HepG2 (cell line): ENCODE data around the gene EIF1. TPM values are rescaled to one million over a fixed set of nuclear protein-coding genes. Genes with fewer than 3 reads are reported as not detected.

Experiments used
- ATAC-seq: fragments of 200-7000 bp; cut with Tn5 transposase; 3 replicates; pipeline ENCODE4 v1.9.1; 2020; ENCODE audit warnings: mild to moderate bottlenecking, moderate library complexity
- BruUV-seq: library from RNA; stranded (reverse); fragments of 400-500 nt; replicated peaks from 2 replicates; lab custom pipeline; 2021; lab: Mats Ljungman, UMichigan
- CTCF ChIA-PET: fragments of 300-600 bp; formaldehyde crosslinking; extraction: SDS; loops from one replicate; lab custom pipeline; 2021; ENCODE audit warnings: low total read pairs, inconsistent platforms, low intra/inter-chr PET ratio; lab: Yijun Ruan, JAX
- POLR2A ChIA-PET: fragments of 350-600 bp; sonication (Branson Sonifier 250); formaldehyde crosslinking; loops from one replicate; lab custom pipeline; 2020; ENCODE audit warnings: antibody characterized with exemption, inconsistent platforms; lab: Yijun Ruan, JAX
- DNase-seq: peaks from one replicate; pipeline ENCODE4 v3.0.0-alpha.2; 2015; ENCODE audit warnings: low spot score
- FAIRE-seq: peaks from 3 replicates; lab custom pipeline; 2011; peaks lifted over from hg19 to GRCh38; lab: Jason Lieb, UNC
- H2AFZ ChIP-seq: one replicate; pipeline ENCODE4 v1.6.1; 2011; ENCODE audit warnings: low read length, inconsistent platforms
- H3K27ac ChIP-seq: fragments of 300-600 bp; 3 replicates; pipeline ENCODE4 v1.8.0; 2011; ENCODE audit warnings: mixed run types, mild to moderate bottlenecking, mixed read lengths, low read length, inconsistent platforms; ENCODE audit not compliant: insufficient read depth; ENCODE audit errors: extremely low read length
- H3K27me3 ChIP-seq, 2 experiments: fragments of 200-600 bp in 1 of 2; 2 replicates in 1 of 2; 3 replicates in 1 of 2; pipeline versions ENCODE4 v1.6.0 to v1.8.0; 2011; ENCODE audit warnings: low read length in 2 of 2, mild to moderate bottlenecking in 2 of 2, moderate library complexity in 2 of 2, inconsistent platforms in 1 of 2; ENCODE audit not compliant: insufficient read depth in 2 of 2, control insufficient read depth in 1 of 2
- H3K36me3 ChIP-seq, 2 experiments: fragments of 200-600 bp in 1 of 2; replicated peaks in 1 of 2; 2 replicates in 1 of 2; 3 replicates in 1 of 2; pipeline versions ENCODE4 v1.5.1 to v1.8.0; 2011; ENCODE audit warnings: low read length in 2 of 2, inconsistent platforms in 1 of 2; ENCODE audit not compliant: insufficient read depth in 2 of 2, control insufficient read depth in 1 of 2
- H3K4me1 ChIP-seq: 2 replicates; pipeline ENCODE4 v1.5.1; 2012; ENCODE audit warnings: low read length, inconsistent platforms; ENCODE audit not compliant: insufficient read depth
- H3K4me2 ChIP-seq: 2 replicates; pipeline ENCODE4 v1.6.0; 2011; ENCODE audit warnings: low read depth, low read length, inconsistent platforms
- H3K4me3 ChIP-seq, 3 experiments: fragments of 200-600 bp in 1 of 3; sonication (generic), shearing (Covaris generic) in 1 of 3; replicated peaks in 1 of 3; 2 replicates each; pipeline ENCODE4 v1.5.1; 2011 to 2016; ENCODE audit warnings: low read length in 3 of 3, inconsistent platforms in 2 of 3, low read depth in 2 of 3, mild to moderate bottlenecking in 2 of 3, control low read depth in 1 of 3, mixed read lengths in 1 of 3; ENCODE audit not compliant: insufficient read depth in 1 of 3
- H3K79me2 ChIP-seq: one replicate; pipeline ENCODE4 v1.6.1; 2011; ENCODE audit warnings: low read length, inconsistent platforms; ENCODE audit not compliant: insufficient read depth
- H3K9ac ChIP-seq: 2 replicates; pipeline ENCODE4 v1.6.0; 2011; ENCODE audit warnings: mild to moderate bottlenecking, low read depth, low read length, inconsistent platforms; ENCODE audit not compliant: insufficient read depth
- H3K9me3 ChIP-seq: 2 replicates; pipeline ENCODE4 v1.5.1; 2012; ENCODE audit warnings: mild to moderate bottlenecking, low read length
- H4K20me1 ChIP-seq: 2 replicates; pipeline ENCODE4 v1.6.0; 2011; ENCODE audit warnings: inconsistent platforms, mild to moderate bottlenecking, low read length, moderate library complexity; ENCODE audit not compliant: insufficient read depth
- ARID3A ChIP-seq: IDR thresholded peaks from 2 replicates; pipeline ENCODE4 v1.6.1; 2012; ENCODE audit warnings: low read depth, low read length, improper control_type of control experiment
- HBP1 ChIP-seq: IDR thresholded peaks from 2 replicates; pipeline ENCODE4 v1.6.1; 2016; ENCODE audit warnings: low read depth, control low read depth
- HMG20A ChIP-seq: IDR thresholded peaks from 2 replicates; pipeline ENCODE4 v1.6.1; 2016; ENCODE audit warnings: borderline replicate concordance
- HNRNPUL1 ChIP-seq: fragments of 200-400 bp; formaldehyde crosslinking; IDR thresholded peaks from 2 replicates; pipeline ENCODE4 v1.6.1; 2017; ENCODE audit warnings: low read depth, mild to moderate bottlenecking, low read length, moderate library complexity
- KDM5B ChIP-seq: sonication (generic); formaldehyde crosslinking; IDR thresholded peaks from 2 replicates; pipeline ENCODE4 v1.4.0; 2020; ENCODE audit warnings: missing genetic modification reagents, mild to moderate bottlenecking, borderline replicate concordance
- MAFG ChIP-seq: sonication (generic); formaldehyde crosslinking; IDR thresholded peaks from 2 replicates; pipeline ENCODE4 v1.5.1; 2020; ENCODE audit warnings: mild to moderate bottlenecking, missing genetic modification reagents
- MXI1 ChIP-seq: IDR thresholded peaks from 3 replicates; pipeline ENCODE4 v1.6.1; 2012; ENCODE audit warnings: low read depth, low read length, inconsistent platforms, borderline replicate concordance
- NR1H2 ChIP-seq: sonication (generic); formaldehyde crosslinking; IDR thresholded peaks from 2 replicates; pipeline ENCODE4 v1.8.1; 2022; ENCODE audit warnings: low read depth, missing genetic modification reagents, borderline replicate concordance
- RCOR2 ChIP-seq: IDR thresholded peaks from 2 replicates; pipeline ENCODE4 v1.6.1; 2016; ENCODE audit warnings: missing biosample characterization, missing genetic modification reagents
- SALL2 ChIP-seq: sonication (generic); formaldehyde crosslinking; IDR thresholded peaks from 2 replicates; pipeline ENCODE4 v1.8.1; 2023; ENCODE audit warnings: mild to moderate bottlenecking, missing genetic modification reagents, inconsistent platforms
- TAF1 ChIP-seq: sonication (generic); formaldehyde crosslinking; IDR thresholded peaks from 2 replicates; pipeline ENCODE4 v1.4.0; 2020; ENCODE audit warnings: missing genetic modification reagents
- TCF7 ChIP-seq: sonication (generic); IDR thresholded peaks from 2 replicates; pipeline ENCODE4 v1.6.1; 2016; ENCODE audit warnings: antibody characterized with exemption, low read depth
- ZNF234 ChIP-seq: sonication (generic); formaldehyde crosslinking; conservative IDR thresholded peaks from 2 replicates; pipeline ENCODE4 v1.5.1; 2020; ENCODE audit warnings: mild to moderate bottlenecking, missing genetic modification reagents
- ZNF24 ChIP-seq: fragments of 450-650 bp; IDR thresholded peaks from 2 replicates; pipeline ENCODE4 v1.6.1; 2017; ENCODE audit warnings: antibody characterized with exemption, mild to moderate bottlenecking
- ZNF414 ChIP-seq: sonication (generic); formaldehyde crosslinking; IDR thresholded peaks from 2 replicates; pipeline ENCODE4 v1.5.0; 2020; ENCODE audit warnings: missing genetic modification reagents
- ZNF501 ChIP-seq: sonication (generic); formaldehyde crosslinking; IDR thresholded peaks from 2 replicates; pipeline ENCODE4 v1.5.1; 2020; ENCODE audit warnings: mild to moderate bottlenecking, moderate library complexity, missing genetic modification reagents
- ZNF512 ChIP-seq: sonication (generic); formaldehyde crosslinking; IDR thresholded peaks from 2 replicates; pipeline ENCODE4 v1.4.0; 2020; ENCODE audit warnings: mild to moderate bottlenecking, missing genetic modification reagents
- ZNF572 ChIP-seq: sonication (generic); formaldehyde crosslinking; IDR thresholded peaks from 2 replicates; pipeline ENCODE4 v1.5.1; 2020; ENCODE audit warnings: mild to moderate bottlenecking, missing genetic modification reagents
- ZNF672 ChIP-seq: sonication (generic); formaldehyde crosslinking; IDR thresholded peaks from 2 replicates; pipeline ENCODE4 v1.8.1; 2022; ENCODE audit warnings: missing genetic modification reagents
- ZNF7 ChIP-seq: IDR thresholded peaks from 2 replicates; pipeline ENCODE4 v1.6.1; 2016; ENCODE audit warnings: missing biosample characterization, missing genetic modification reagents
- WGBS: methylation state at CpG from one replicate; pipeline ENCODE4 v1.1.6; 2017; ENCODE audit warnings: low lambda C conversion rate; 5-methylcytosine and 5-hydroxymethylcytosine counted together
- in situ Hi-C: cut with HindIII; loops from 2 replicates; pipeline ENCODE4 v1.10.0; 2017; ENCODE audit warnings: low pct_unique_long_range_greater_than_20kb; ENCODE audit not compliant: extremely low pct_ligation_motif_present
- intact Hi-C: fragments of 100-400 bp; cut with micrococcal nuclease; formaldehyde crosslinking; loops from one replicate; pipeline ENCODE4 v1.10.0; 2022; ENCODE audit not compliant: unreplicated experiment
- polyA plus RNA-seq, 8 experiments: library from polyadenylated mRNA; depleted of rRNA in 3 of 8; stranded (reverse) in 7 of 8; unstranded in 1 of 8; fragments of >200 nt; fragmentation: Illumina TruSeq in 4 of 8; extraction: Trizol in 4 of 8; gene quantifications; 2 replicates each; pipeline versions ENCODE4 v1.2.1 to v1.2.3, GENCODE V29; 2011 to 2016; ENCODE audit warnings: low read depth in 4 of 8, missing spikeins in 1 of 8, mixed read lengths in 1 of 8; ENCODE audit not compliant: insufficient read depth in 1 of 8
- total RNA-seq, 5 experiments: library from RNA; depleted of rRNA; stranded (reverse); fragments of >200 nt; fragmentation: Illumina TruSeq; extraction: Trizol; gene quantifications; 2 replicates each; pipeline ENCODE4 v1.2.3, GENCODE V29; 2016; ENCODE audit warnings: low read depth in 1 of 5

EIF1 gene
- total and polyA plus RNA-seq, 2 of the 13 experiments (the other 11 are each of a cell fraction or from before 2014, with no cell fraction given): 147 to 517 TPM

- no peak overlapping the region for H3K27ac ChIP-seq
- peak overlapping the region in 2 of 3 experiments; percentile 8 to 29; a peak in 2 of 6 replicates for H3K4me3 ChIP-seq
- intact Hi-C loops (no loop called here), in situ Hi-C loops (no loop called here)
- ChIA-PET CTCF (no interaction called here), POLR2A (interaction anchor here (0.8 to 5.2 kb wide), 4 partner anchors 9 to 106 kb away, joined by 5 to 82 read pairs (median 13); partner anchors contain the start of genes EIF1 and P3H4)
- no peaks in the 10 kb centered on the region for H3K36me3 ChIP-seq
- peaks cover 0 to 32% of the 10 kb centered on the region in 2 experiments; a peak in 3 of 5 replicates for H3K27me3 ChIP-seq
- H3K4me2 ChIP-seq: peak overlapping the region; percentile 61
- H3K4me1 ChIP-seq: peaks cover 35% of the 10 kb centered on the region
- ATAC-seq (peak; percentile 37), FAIRE-seq (no peak), DNase-seq (peak; percentile 39)
- no peaks in the 10 kb centered on the region for H3K79me2 ChIP-seq
- no peak overlapping the region for H2AFZ ChIP-seq
- 27% methylated on average over 13 of the region's 13 CpGs for WGBS
- H3K9me3 ChIP-seq: no peaks in the 10 kb centered on the region
- no peaks in the 10 kb centered on the region for H4K20me1 ChIP-seq
- no TSS peak for BruUV-seq
- no peak overlapping the region; the same call in 1 of the 2 replicates for H3K9ac ChIP-seq
- TF ChIP-seq TCF7 (no peak), KDM5B (CRISPR knock-in tag) (peak; percentile 52; the same call in 1 of the 2 replicates), ZNF234 (CRISPR knock-in tag) (no peak), ZNF24 (0 out of 2 replicates have a peak, but pooled peaks have one; percentile 50), SALL2 (CRISPR knock-in tag) (no peak), TAF1 (CRISPR knock-in tag) (no peak), NR1H2 (CRISPR knock-in tag) (no peak), ARID3A (peak; percentile 25; the same call in 1 of the 2 replicates), ZNF414 (no peak), RCOR2 (CRISPR knock-in tag) (no peak), ZNF672 (CRISPR knock-in tag) (no peak), HMG20A (peak; percentile 30; the same call in 1 of the 2 replicates), MAFG (CRISPR knock-in tag) (no peak), ZNF512 (CRISPR knock-in tag) (no peak), HBP1 (CRISPR knock-in tag) (no peak), HNRNPUL1 (no peak), ZNF572 (CRISPR knock-in tag) (peak; percentile 41; the same call in 1 of the 2 replicates), ZNF501 (CRISPR knock-in tag) (peak; percentile 34; the same call in 1 of the 2 replicates), MXI1 (peak; percentile 26; the same call in 1 of the 3 replicates), ZNF7 (CRISPR knock-in tag) (no peak)
Measured at GRCh38 chr17:41705271-41705991, 16.7 kb downstream of the EIF1 start.
